K562 (cell line): ENCODE data around the gene OSCP1. TPM values are rescaled to one million over a fixed set of nuclear protein-coding genes. Genes with fewer than 3 reads are reported as not detected.
A peak's percentile ranks its signal among the peaks of the same experiment; 100 is the strongest.

Source experiments
- ATF7 ChIP-seq: fragments of 450-650 bp; IDR thresholded peaks from 2 replicates; pipeline ENCODE4 v1.7.1; 2014; ENCODE audit warnings: mild to moderate bottlenecking, moderate library complexity
- CBX1 ChIP-seq: sonication (generic); IDR thresholded peaks from 2 replicates; pipeline ENCODE4 v1.6.1; 2016; ENCODE audit warnings: antibody characterized with exemption, low read depth, mild to moderate bottlenecking
- CHD4 ChIP-seq: fragments of 200-600 bp; sonication (generic); IDR thresholded peaks from 3 replicates; pipeline ENCODE4 v1.6.1; 2012; ENCODE audit warnings: low read depth, mild to moderate bottlenecking, mixed read lengths, low read length, inconsistent platforms; ENCODE audit not compliant: insufficient read depth, insufficient replicate concordance, poor library complexity, severe bottlenecking
- CXXC5 ChIP-seq: fragments of 250-450 bp; sonication (Bioruptor Pico); IDR thresholded peaks from 2 replicates; pipeline ENCODE4 v1.8.0; 2022; ENCODE audit warnings: inconsistent platforms, mild to moderate bottlenecking, moderate library complexity
- ETV5 ChIP-seq: sonication (generic); formaldehyde crosslinking; IDR thresholded peaks from 2 replicates; pipeline ENCODE4 v1.4.0; 2020; ENCODE audit warnings: low read depth, mild to moderate bottlenecking, missing genetic modification reagents
- FOS ChIP-seq: IDR thresholded peaks from 3 replicates; pipeline ENCODE4 v1.6.1; 2011; ENCODE audit not compliant: insufficient read length; ENCODE audit errors: extremely low read depth
- GTF2F1 ChIP-seq: IDR thresholded peaks from 2 replicates; pipeline ENCODE4 v1.6.1; 2011; ENCODE audit warnings: low read depth, low read length, improper control_type of control experiment
- GTF3C2 ChIP-seq: IDR thresholded peaks from 3 replicates; pipeline ENCODE4 v1.6.1; 2011; ENCODE audit warnings: borderline replicate concordance, mild to moderate bottlenecking, moderate library complexity; ENCODE audit not compliant: insufficient read length; ENCODE audit errors: extremely low read depth
- HOXB6 ChIP-seq: fragments of 250-450 bp; sonication (Bioruptor Pico); IDR thresholded peaks from 2 replicates; pipeline ENCODE4 v1.5.1; 2022; ENCODE audit warnings: mild to moderate bottlenecking, borderline replicate concordance
- ILK ChIP-seq: fragments of 450-650 bp; IDR thresholded peaks from 2 replicates; pipeline ENCODE4 v1.6.1; 2016; ENCODE audit warnings: missing genetic modification characterization, low read depth, mild to moderate bottlenecking, missing compliant biosample characterization, moderate library complexity, borderline replicate concordance
- KLF13 ChIP-seq: fragments of 450-650 bp; IDR thresholded peaks from 2 replicates; pipeline ENCODE4 v1.6.1; 2016; ENCODE audit warnings: missing genetic modification characterization, low read depth, mild to moderate bottlenecking, missing compliant biosample characterization, moderate library complexity, borderline replicate concordance
- PHB2 ChIP-seq: fragments of 450-650 bp; IDR thresholded peaks from 2 replicates; pipeline ENCODE4 v1.6.1; 2017; ENCODE audit warnings: low read depth
- TAF9B ChIP-seq: fragments of 450-650 bp; IDR thresholded peaks from 2 replicates; pipeline ENCODE4 v1.6.1; 2018; ENCODE audit warnings: mild to moderate bottlenecking; ENCODE audit not compliant: partially characterized antibody
- ZC3H8 ChIP-seq: fragments of 450-650 bp; IDR thresholded peaks from 2 replicates; pipeline ENCODE4 v1.6.1; 2017
- ZNF324 ChIP-seq: fragments of 250-450 bp; sonication (Bioruptor Pico); IDR thresholded peaks from 2 replicates; pipeline ENCODE4 v1.4.0; 2020; ENCODE audit warnings: mild to moderate bottlenecking
- ZNF407 ChIP-seq: fragments of 450-650 bp; IDR thresholded peaks from 2 replicates; pipeline ENCODE4 v1.6.1; 2016; ENCODE audit warnings: low read depth
- polyA plus RNA-seq, 8 experiments: library from polyadenylated mRNA; depleted of rRNA in 4 of 8; stranded (reverse) in 5 of 8; unstranded in 3 of 8; fragments of >200 nt; fragmentation: Nextera tagmentation in 2 of 8; fragmentation: Illumina TruSeq in 1 of 8; extraction: Ambion mirVana in 2 of 8; extraction: Trizol in 1 of 8; gene quantifications; 2 replicates each; pipeline versions ENCODE4 v1.2.1 to v1.2.3, GENCODE V29; 2011 to 2014; ENCODE audit warnings: inconsistent platforms in 1 of 8, missing spikeins in 1 of 8
- total RNA-seq, 7 experiments: library from RNA; depleted of rRNA in 6 of 7; stranded (reverse); fragments of >200 nt in 6 of 7; fragmentation: Illumina TruSeq in 2 of 7; extraction: Trizol in 2 of 7; gene quantifications; 2 replicates each; pipeline versions ENCODE4 v1.2.1 to v1.2.3, GENCODE V29; 2011 to 2021; ENCODE audit warnings: low replicate concordance in 1 of 7

Gene OSCP1
- total and polyA plus RNA-seq, 9 of the 15 experiments (the other 6 are each of a cell fraction or from before 2014, with no cell fraction given): 0.15 to 0.40 (median 0.33) TPM; not detected in 5

GRCh38 chr1:36398370-36398977 lies 51.8 kb downstream of the OSCP1 start (continued):
- TF ChIP-seq CBX1: no peak
- TF ChIP-seq GTF2F1: no peak
- no peak for TF ChIP-seq GTF3C2
- no peak for TF ChIP-seq HOXB6
- TF ChIP-seq ILK (tag): peak; percentile 85
- TF ChIP-seq ZC3H8: no peak
- no peak for TF ChIP-seq ZNF324
- no peak for TF ChIP-seq ATF7
- no peak for TF ChIP-seq CHD4
- TF ChIP-seq ZNF407: no peak
- no peak for TF ChIP-seq FOS
- TF ChIP-seq CXXC5 (CRISPR knock-in tag): peak; percentile 87
- no peak for TF ChIP-seq ETV5 (CRISPR knock-in tag)
- no peak for TF ChIP-seq PHB2
- peak; percentile 90 for TF ChIP-seq KLF13
- TF ChIP-seq TAF9B: no peak
